ENCODE data around the gene TMEM131. TPM values are rescaled to one million over a fixed set of nuclear protein-coding genes. Genes with fewer than 3 reads are reported as not detected.

Gene TMEM131
- total and polyA plus RNA-seq, 2 experiments from 2014 or later = 9.2 to 22.7 TPM

GRCh38 chr2:97967931-97968627 is 27.7 kb downstream of the TMEM131 start:
- no peak overlapping the region for H2AFZ ChIP-seq
- H3K36me3 ChIP-seq (ENCODE audit: insufficient read depth) = no peaks in the 10 kb centered on the region
- no peaks in the 10 kb centered on the region for H3F3A ChIP-seq (replicated peaks; ENCODE audit: low read depth)
- H3K4me3 ChIP-seq = no peak overlapping the region
- no peaks in the 10 kb centered on the region for H3K9me2 ChIP-seq (ENCODE audit: insufficient read depth)
- H3K4me1 ChIP-seq (ENCODE audit: insufficient read depth) = no peaks in the 10 kb centered on the region; the same call in 1 of the 2 replicates
- DNase-seq (ENCODE audit: low spot score) (no peak), ATAC-seq (no peak)
- H3K4me2 ChIP-seq = no peak overlapping the region
- Mint-ChIP-seq H3K9me3 (peaks cover 2% of the 10 kb centered on the region; the same call in 1 of the 3 replicates), H3K4me3 (no peak overlapping the region), H3K4me1 (peaks cover 18% of the 10 kb centered on the region), H3K27ac (no peak overlapping the region), H3K27me3 (ENCODE audit: insufficient read depth, low read depth, poor library complexity) (no peaks in the 10 kb centered on the region), H3K36me3 (ENCODE audit: low read depth) (peaks cover 2% of the 10 kb centered on the region; the same call in 1 of the 3 replicates)
- H3K27me3 ChIP-seq (ENCODE audit: insufficient read depth) = no peaks in the 10 kb centered on the region
- H3K79me2 ChIP-seq (replicated peaks; ENCODE audit: insufficient read depth) = peaks cover 96% of the 10 kb centered on the region
- TF ChIP-seq EZH2phosphoT487 (IDR thresholded peaks at IDR 0.05; ENCODE audit: unreplicated experiment) = no peak
- no peak for TF ChIP-seq ZNF114 (CRISPR knock-in tag; IDR thresholded peaks at IDR 0.05)
- TF ChIP-seq ZNF462 (CRISPR knock-in tag; IDR thresholded peaks at IDR 0.05) = no peak
- TF ChIP-seq JUNB (IDR thresholded peaks at IDR 0.05; ENCODE audit: unreplicated experiment) = no peak
- TF ChIP-seq REST (IDR thresholded peaks at IDR 0.05; ENCODE audit: unreplicated experiment) = no peak
- TF ChIP-seq POLR2AphosphoS5 (IDR thresholded peaks at IDR 0.05; ENCODE audit: low read depth) = no peak
- peaks cover 15% of the 10 kb centered on the region; the same call in 1 of the 2 replicates for H4K20me1 ChIP-seq (replicated peaks; ENCODE audit: insufficient read depth)
- no peak overlapping the region for H3K27ac ChIP-seq (ENCODE audit: low read depth)
